H1 (cell line): ENCODE data around the gene TNFRSF8. TPM values are rescaled to one million over a fixed set of nuclear protein-coding genes. Genes with fewer than 3 reads are reported as not detected.

ENCODE experiments used
- CTCF ChIA-PET: fragments of 300-600 bp; sonication (Branson Sonifier 250); formaldehyde crosslinking; loops from one replicate; lab custom pipeline; 2021; ENCODE audit not compliant: partially characterized antibody; lab: Charles Lee
- POLR2A ChIA-PET: fragments of 300-600 bp; sonication (Branson Sonifier 250); formaldehyde crosslinking; loops from one replicate; lab custom pipeline; 2021; ENCODE audit warnings: inconsistent platforms; ENCODE audit not compliant: partially characterized antibody; lab: Charles Lee
- DNase-seq, 2 experiments: peaks; one replicate each; pipeline versions ENCODE4 v3.0.0 to v3.0.0-alpha.2; 2010 to 2022; ENCODE audit warnings: low spot score in 2 of 2, low read depth in 1 of 2, mixed read lengths in 1 of 2
- FAIRE-seq: peaks from 2 replicates; lab custom pipeline; 2011; peaks lifted over from hg19 to GRCh38; lab: Jason Lieb, UNC
- H2AFZ ChIP-seq: 2 replicates; pipeline ENCODE4 v1.8.1; 2012; ENCODE audit warnings: low read length, inconsistent platforms
- H2AK5ac ChIP-seq: 2 replicates; pipeline ENCODE4 v1.6.1; 2013; ENCODE audit warnings: low read depth, low read length
- H2BK120ac ChIP-seq: replicated peaks from 2 replicates; pipeline ENCODE3; 2013; ENCODE audit warnings: low read depth, low read length, inconsistent platforms
- H2BK12ac ChIP-seq: 2 replicates; pipeline ENCODE4 v1.6.1; 2013; ENCODE audit warnings: low read depth, low read length
- H2BK15ac ChIP-seq: 2 replicates; pipeline ENCODE4 v1.6.1; 2013; ENCODE audit warnings: low read length
- H2BK20ac ChIP-seq: 2 replicates; pipeline ENCODE4 v1.6.1; 2013; ENCODE audit warnings: low read length
- H2BK5ac ChIP-seq: 2 replicates; pipeline ENCODE4 v1.6.1; 2013; ENCODE audit warnings: low read depth, low read length
- H3K14ac ChIP-seq: 2 replicates; pipeline ENCODE4 v1.6.1; 2013; ENCODE audit warnings: inconsistent platforms; ENCODE audit not compliant: insufficient read length
- H3K18ac ChIP-seq: 2 replicates; pipeline ENCODE4 v1.6.1; 2013; ENCODE audit warnings: low read length; ENCODE audit errors: extremely low read depth
- H3K23ac ChIP-seq: 2 replicates; pipeline ENCODE4 v1.6.1; 2013; ENCODE audit warnings: inconsistent platforms; ENCODE audit not compliant: insufficient read length
- H3K23me2 ChIP-seq: 2 replicates; pipeline ENCODE4 v1.6.1; 2013; ENCODE audit warnings: low read depth, low read length
- H3K27ac ChIP-seq: 2 replicates; pipeline ENCODE4 v1.6.1; 2011; ENCODE audit warnings: low read depth, low read length, inconsistent platforms
- H3K27me3 ChIP-seq, 4 experiments: replicated peaks in 1 of 4; 1 replicate in 1 of 4; 2 replicates in 3 of 4; pipeline versions ENCODE4 v1.6.1 to v1.8.1; 2011 to 2013; ENCODE audit warnings: low read length in 3 of 4, mild to moderate bottlenecking in 3 of 4, inconsistent platforms in 2 of 4, mixed read lengths in 2 of 4, moderate library complexity in 1 of 4; ENCODE audit not compliant: control insufficient read depth in 3 of 4, insufficient read depth in 3 of 4; ENCODE audit errors: extremely low read depth in 1 of 4
- H3K36me3 ChIP-seq, 4 experiments: 2 replicates each; pipeline versions ENCODE4 v1.6.1 to v1.8.1; 2011 to 2013; ENCODE audit warnings: mild to moderate bottlenecking in 4 of 4, low read length in 3 of 4, moderate library complexity in 2 of 4, control low read depth in 1 of 4, inconsistent platforms in 1 of 4; ENCODE audit not compliant: insufficient read depth in 4 of 4, control insufficient read depth in 2 of 4
- H3K4ac ChIP-seq: replicated peaks from 2 replicates; pipeline ENCODE3; 2013; ENCODE audit warnings: low read length, low read depth, mixed read lengths, inconsistent platforms; ENCODE audit not compliant: insufficient read length
- H3K4me1 ChIP-seq, 4 experiments: replicated peaks in 1 of 4; 1 replicate in 1 of 4; 2 replicates in 3 of 4; pipeline versions ENCODE4 v1.6.1 to v1.8.1; 2011 to 2013; ENCODE audit warnings: low read length in 3 of 4, inconsistent platforms in 2 of 4, mixed read lengths in 1 of 4; ENCODE audit not compliant: insufficient read depth in 4 of 4, control insufficient read depth in 3 of 4
- H3K4me2 ChIP-seq, 2 experiments: 2 replicates each; pipeline versions ENCODE4 v1.6.1 to v1.8.1; 2011 to 2013; ENCODE audit warnings: low read depth in 2 of 2, low read length in 2 of 2, control low read depth in 1 of 2, inconsistent platforms in 1 of 2, mild to moderate bottlenecking in 1 of 2; ENCODE audit not compliant: insufficient read depth in 1 of 2
- H3K4me3 ChIP-seq, 4 experiments: fragments of 200-600, 300-600 bp in 1 of 4; sonication (generic), shearing (Covaris generic), sonication (Bioruptor Twin) in 1 of 4; 2 replicates each; pipeline versions ENCODE4 v1.5.1 to v1.8.1; 2011 to 2016; ENCODE audit warnings: low read length in 4 of 4, low read depth in 3 of 4, control low read depth in 2 of 4, inconsistent platforms in 2 of 4, mild to moderate bottlenecking in 2 of 4, mixed read lengths in 1 of 4, moderate library complexity in 1 of 4; ENCODE audit not compliant: insufficient read depth in 2 of 4; ENCODE audit errors: extremely low read depth in 1 of 4
- H3K56ac ChIP-seq: replicated peaks from 2 replicates; pipeline ENCODE3; 2013; ENCODE audit warnings: low read depth, mild to moderate bottlenecking, mixed read lengths, low read length, inconsistent platforms; ENCODE audit not compliant: insufficient read length
- H3K79me1 ChIP-seq: 2 replicates; pipeline ENCODE4 v1.6.1; 2013; ENCODE audit warnings: low read depth, low read length, control low read depth
- H3K79me2 ChIP-seq, 2 experiments: 2 replicates each; pipeline versions ENCODE4 v1.6.1 to v1.8.1; 2012 to 2013; ENCODE audit warnings: low read length in 2 of 2, mild to moderate bottlenecking in 2 of 2, inconsistent platforms in 1 of 2; ENCODE audit not compliant: insufficient read depth in 2 of 2, control insufficient read depth in 1 of 2
- H3K9ac ChIP-seq, 4 experiments: replicated peaks in 1 of 4; 1 replicate in 1 of 4; 2 replicates in 3 of 4; pipeline versions ENCODE4 v1.6.1 to v1.8.1; 2011 to 2013; ENCODE audit warnings: low read depth in 3 of 4, low read length in 3 of 4, control low read depth in 2 of 4, mild to moderate bottlenecking in 2 of 4, moderate library complexity in 2 of 4, inconsistent platforms in 1 of 4; ENCODE audit errors: extremely low read depth in 1 of 4
- H3K9me3 ChIP-seq, 2 experiments: 2 replicates each; pipeline versions ENCODE4 v1.6.1 to v1.8.1; 2012 to 2013; ENCODE audit warnings: mild to moderate bottlenecking in 2 of 2, moderate library complexity in 2 of 2, control low read depth in 1 of 2, inconsistent platforms in 1 of 2, low read depth in 1 of 2, low read length in 1 of 2, mixed read lengths in 1 of 2; ENCODE audit not compliant: insufficient read depth in 2 of 2
- H4K20me1 ChIP-seq, 2 experiments: replicated peaks in 1 of 2; 2 replicates each; pipeline versions ENCODE3 to v1.8.1; 2011 to 2013; ENCODE audit warnings: inconsistent platforms in 2 of 2, low read length in 2 of 2, mild to moderate bottlenecking in 1 of 2; ENCODE audit not compliant: insufficient read depth in 2 of 2, control insufficient read depth in 1 of 2
- H4K5ac ChIP-seq: 2 replicates; pipeline ENCODE4 v1.6.1; 2013; ENCODE audit warnings: low read length, low read depth, mixed read lengths, inconsistent platforms; ENCODE audit not compliant: insufficient read length
- H4K8ac ChIP-seq: 2 replicates; pipeline ENCODE4 v1.8.0; 2013; ENCODE audit warnings: mild to moderate bottlenecking, moderate library complexity, low read length, inconsistent platforms; ENCODE audit not compliant: insufficient read depth; ENCODE audit errors: extremely low read depth
- H4K91ac ChIP-seq: replicated peaks from 2 replicates; pipeline ENCODE3; 2013; ENCODE audit warnings: low read length, mixed read lengths, inconsistent platforms; ENCODE audit not compliant: insufficient read length
- EGR1 ChIP-seq: IDR thresholded peaks from 2 replicates; pipeline ENCODE4 v1.6.1; 2011; ENCODE audit warnings: low read depth, low read length, borderline replicate concordance
- WGBS, 2 experiments: shearing (Covaris generic) in 1 of 2; methylation state at CpG; one replicate each; pipeline versions ENCODE4 v1.1.6 to v1.1.7; 2013 to 2015; ENCODE audit warnings: low lambda C conversion rate in 2 of 2, mixed read lengths in 2 of 2, inconsistent platforms in 1 of 2, low coverage in 1 of 2, missing lambda C conversion rate in 1 of 2; ENCODE audit not compliant: insufficient replicate concordance in 2 of 2, insufficient coverage in 1 of 2, insufficient read length in 1 of 2; ENCODE audit errors: extremely low coverage in 1 of 2, missing lambda C conversion rate in 1 of 2; 5-methylcytosine and 5-hydroxymethylcytosine counted together
- polyA plus RNA-seq, 7 experiments: library from polyadenylated mRNA; depleted of rRNA in 3 of 7; stranded (reverse) in 5 of 7; unstranded in 2 of 7; fragments of >200 nt in 5 of 7; fragments of 200-250 nt in 2 of 7; gene quantifications; 1 replicate in 5 of 7; 2 replicates in 1 of 7; 4 replicates in 1 of 7; pipeline versions ENCODE4 v1.2.1 to v1.2.3, GENCODE V29; 2011 to 2013; ENCODE audit warnings: missing spikeins in 2 of 7, mixed read lengths in 2 of 7
- total RNA-seq: library from RNA; stranded (reverse); fragmentation: NEBNext Ultra II Directional; extraction: Animal tissue kit (Norgen Biotek cat#: 25700); gene quantifications from 2 replicates; pipeline ENCODE4 v1.2.1, GENCODE V29; 2021

Gene TNFRSF8
- total and polyA plus RNA-seq, 2 of the 8 experiments (the other 6 are each of a cell fraction or from before 2014, with no cell fraction given) = 23.2 to 32.7 TPM

- H3K4me3 ChIP-seq = no peak overlapping the region
- ChIA-PET POLR2A (interaction anchor here (0.8 to 1.0 kb wide), 2 partner anchors 16 to 277 kb away, joined by 3 to 4 read pairs; no protein-coding TSS in a partner anchor), CTCF (interaction anchor here (1.0 to 9.7 kb wide), 11 partner anchors 10 to 570 kb away, joined by 3 to 165 read pairs (median 5); partner anchors contain the start of gene TNFRSF1B)
- no peak overlapping the region for H3K23ac ChIP-seq
- peaks cover 0 to 9% (median 5%) of the 10 kb centered on the region in 4 experiments; a peak in 6 of 7 replicates for H3K4me1 ChIP-seq
- H2BK15ac ChIP-seq = peak overlapping the region; percentile 83
- no peak overlapping the region for H2BK120ac ChIP-seq
- no peak overlapping the region for H2AK5ac ChIP-seq
- H3K18ac ChIP-seq = peak overlapping the region; percentile 68; the same call in 1 of the 2 replicates
- no peak overlapping the region for H3K27ac ChIP-seq
- no peak overlapping the region for H4K91ac ChIP-seq
- H3K4ac ChIP-seq = peak overlapping the region; percentile 83
- H2BK5ac ChIP-seq = 0 out of 2 replicates have a peak overlapping the region, but pooled peaks have one; percentile 21
- H2BK20ac ChIP-seq = no peak overlapping the region
- no peak overlapping the region for H4K5ac ChIP-seq
- FAIRE-seq (no peak), DNase-seq (no peak)
- H3K79me1 ChIP-seq = no peaks in the 10 kb centered on the region
- H3K23me2 ChIP-seq = no peaks in the 10 kb centered on the region
- peaks cover 0 to 13% of the 10 kb centered on the region in 2 experiments; a peak in 1 of 4 replicates for H3K9me3 ChIP-seq
- no peak overlapping the region for H3K56ac ChIP-seq
- H2AFZ ChIP-seq = no peak overlapping the region
- no peaks in the 10 kb centered on the region for H3K79me2 ChIP-seq
- H4K20me1 ChIP-seq = no peaks in the 10 kb centered on the region
- no peak overlapping the region for H3K14ac ChIP-seq
- H3K9ac ChIP-seq = no peak overlapping the region
- 67% methylated on average over 9 of the region's 13 CpGs; no CpG with 5 or more reads in 1 of the 2 experiments for WGBS, 2 experiments
- H2BK12ac ChIP-seq = peak overlapping the region; percentile 95; the same call in 1 of the 2 replicates
- no peak overlapping the region for H3K4me2 ChIP-seq
- no peaks in the 10 kb centered on the region; a peak in 1 of 7 replicates for H3K27me3 ChIP-seq
- H3K36me3 ChIP-seq = no peaks in the 10 kb centered on the region
- peak overlapping the region; percentile 65 for H4K8ac ChIP-seq
- TF ChIP-seq EGR1 = no peak
These were observed 125.7 kb downstream of the TNFRSF8 start for GRCh38 chr1:12188657-12189327.
